Naive thymus-derived CD8-positive, alpha-beta T cell (primary cell): ENCODE results near the gene HEMK1. TPM values are rescaled to one million over a fixed set of nuclear protein-coding genes. Genes with fewer than 3 reads are reported as not detected.

ENCODE experiments used
- ATAC-seq, 2 donors: fragments of 150-1000 bp; cut with Tn5 transposase in 1 of 2; sonication (Bioruptor Pico), chemical (Tn5 transposase) in 1 of 2; 1 replicate in 1 of 2; 2 replicates in 1 of 2; pipeline ENCODE4 v1.10.0; 2021; ENCODE audit warnings: mild to moderate bottlenecking in 2 of 2, moderate library complexity in 2 of 2
- POLR2A ChIA-PET: fragments of 350-600 bp; sonication (Branson Sonifier 250); formaldehyde crosslinking; loops from one replicate; lab custom pipeline; 2021; ENCODE audit warnings: antibody characterized with exemption; lab: Charles Lee
- DNase-seq, 10 donors: peaks; one replicate each; pipeline versions ENCODE4 v3.0.0 to v3.0.0-alpha.2; 2020 to 2022
- H3K27ac Mint-ChIP-seq, 10 donors: one replicate each; pipeline ENCODE4 v1.8.0; 2020 to 2022; ENCODE audit warnings: mild to moderate bottlenecking in 10 of 10, mixed read lengths in 10 of 10, moderate library complexity in 4 of 10, inconsistent platforms in 1 of 10
- H3K27me3 Mint-ChIP-seq, 5 donors: one replicate each; pipeline ENCODE4 v1.8.0; 2021 to 2022; ENCODE audit warnings: mixed read lengths in 5 of 5
- H3K36me3 Mint-ChIP-seq, 3 donors: one replicate each; pipeline ENCODE4 v1.8.0; 2020 to 2022; ENCODE audit warnings: mixed read lengths in 3 of 3, mild to moderate bottlenecking in 2 of 3, inconsistent platforms in 1 of 3
- H3K4me1 Mint-ChIP-seq, 4 donors: one replicate each; pipeline ENCODE4 v1.8.0; 2021 to 2022; ENCODE audit warnings: mixed read lengths in 4 of 4
- H3K4me3 Mint-ChIP-seq, 10 donors: one replicate each; pipeline ENCODE4 v1.8.0; 2020 to 2022; ENCODE audit warnings: mild to moderate bottlenecking in 10 of 10, mixed read lengths in 10 of 10, moderate library complexity in 6 of 10, inconsistent platforms in 1 of 10
- H3K9me3 Mint-ChIP-seq, 9 donors: one replicate each; pipeline ENCODE4 v1.8.0; 2020 to 2022; ENCODE audit warnings: mixed read lengths in 9 of 9, mild to moderate bottlenecking in 3 of 9, inconsistent platforms in 1 of 9, moderate library complexity in 1 of 9
- polyA plus RNA-seq, 3 donors: library from polyadenylated mRNA; unstranded; fragments of 300-500 nt; fragmentation: Illumina TruSeq; gene quantifications; one replicate each; pipeline ENCODE4 v1.2.3, GENCODE V29; 2021
- total RNA-seq, 8 experiments: library from RNA in 2 of 8; stranded (reverse) in 2 of 8; gene quantifications; one replicate each; pipeline ENCODE4 v1.2.3 and lab custom pipeline; 2021 to 2026

Gene HEMK1
- total and polyA plus RNA-seq, 5 experiments from 2014 or later = 20.2 to 67.1 (median 43.1) TPM

DNA sequence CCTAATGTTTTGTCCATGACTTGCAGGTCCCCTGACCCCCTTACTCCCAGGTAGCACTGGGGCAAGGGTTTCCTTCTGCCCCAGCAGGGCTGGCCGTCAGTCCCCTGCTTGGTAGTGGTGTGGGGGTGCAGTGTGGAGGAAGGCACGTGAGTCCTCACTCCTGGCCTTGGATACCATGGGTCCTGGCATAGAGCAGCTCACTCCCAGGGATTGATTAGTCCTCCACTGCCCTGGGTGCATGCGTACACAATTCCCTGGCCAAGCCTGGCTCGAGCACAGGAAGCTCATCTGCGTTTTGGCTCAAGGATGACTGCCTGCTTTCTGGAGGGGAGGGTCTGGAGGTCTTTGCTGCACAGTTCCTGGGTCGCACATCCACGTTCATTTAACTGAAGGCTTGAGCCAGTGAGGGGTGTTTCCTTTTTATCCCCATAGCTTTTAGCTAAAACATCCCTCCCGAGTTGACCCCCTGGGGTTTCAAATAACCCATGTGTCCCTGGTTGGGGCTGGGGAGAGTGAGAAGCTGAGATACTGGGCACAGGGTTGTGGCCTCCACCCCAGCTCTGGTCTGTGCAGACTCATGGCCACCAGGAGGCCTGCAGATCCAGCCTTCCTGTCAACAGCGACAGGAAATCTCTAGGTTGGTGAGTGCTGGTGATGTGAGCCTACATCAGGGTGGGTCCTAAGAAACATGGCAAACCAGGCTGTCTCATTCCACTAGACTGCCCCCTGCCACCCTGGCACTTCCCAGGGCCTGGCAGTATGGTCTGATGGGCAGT, 11.5 kb downstream of the HEMK1 start:
- H3K27ac Mint-ChIP-seq = peak overlapping the region in 7 of 10 donors; percentile 40 to 88 (median 75)
- peak in 1 of 10 donors; percentile 28 for DNase-seq
- H3K4me3 Mint-ChIP-seq = peak overlapping the region in 4 of 10 donors; percentile 9 to 63 (median 21)
- H3K36me3 Mint-ChIP-seq = peaks cover 0 to 31% (median 6%) of the 10 kb centered on the region in 3 donors
- ATAC-seq = peak; percentile 72 to 76
- peaks cover 16 to 65% (median 33%) of the 10 kb centered on the region in 4 donors for H3K4me1 Mint-ChIP-seq
- H3K27me3 Mint-ChIP-seq = no peaks in the 10 kb centered on the region
- POLR2A ChIA-PET = interaction anchor here (0.6 to 18.7 kb wide), 6 partner anchors 9 to 1191 kb away, joined by 3 to 623 read pairs (median 6); partner anchors contain the start of genes CISH and HEMK1
- no peaks in the 10 kb centered on the region for H3K9me3 Mint-ChIP-seq

DNA sequence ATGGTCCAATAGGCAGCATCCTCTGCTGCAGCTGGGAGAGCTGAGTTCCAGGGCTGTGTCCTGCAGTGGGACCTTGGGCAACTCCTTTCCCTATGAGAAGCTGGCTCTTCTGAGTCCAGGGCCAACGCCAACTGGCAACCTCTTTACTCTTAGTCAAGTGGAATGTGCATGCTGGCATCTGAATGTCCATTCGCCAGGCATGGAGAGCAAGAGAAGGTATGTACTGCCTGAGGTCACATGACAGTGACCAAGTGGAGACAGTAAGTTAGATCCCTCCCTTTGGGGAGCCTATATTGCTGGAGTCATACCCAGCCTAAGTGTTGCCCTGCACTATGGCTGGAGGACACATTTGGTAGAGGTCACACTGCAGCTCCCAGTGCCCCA, 12.1 kb downstream of the HEMK1 start:
- POLR2A ChIA-PET = interaction anchor here (0.6 to 18.7 kb wide), 5 partner anchors 8 to 25 kb away, joined by 3 to 623 read pairs (median 10); partner anchors contain the start of genes CISH and HEMK1
- H3K27me3 Mint-ChIP-seq = no peaks in the 10 kb centered on the region
- H3K27ac Mint-ChIP-seq = peak overlapping the region in 8 of 10 donors; percentile 40 to 88 (median 73)
- peak overlapping the region in 3 of 10 donors; percentile 9 to 63 (median 38) for H3K4me3 Mint-ChIP-seq
- DNase-seq (no peak), ATAC-seq (no peak)
- peaks cover 0 to 26% (median 6%) of the 10 kb centered on the region in 3 donors for H3K36me3 Mint-ChIP-seq
- H3K9me3 Mint-ChIP-seq = no peaks in the 10 kb centered on the region
- peaks cover 16 to 59% (median 27%) of the 10 kb centered on the region in 4 donors for H3K4me1 Mint-ChIP-seq

DNA sequence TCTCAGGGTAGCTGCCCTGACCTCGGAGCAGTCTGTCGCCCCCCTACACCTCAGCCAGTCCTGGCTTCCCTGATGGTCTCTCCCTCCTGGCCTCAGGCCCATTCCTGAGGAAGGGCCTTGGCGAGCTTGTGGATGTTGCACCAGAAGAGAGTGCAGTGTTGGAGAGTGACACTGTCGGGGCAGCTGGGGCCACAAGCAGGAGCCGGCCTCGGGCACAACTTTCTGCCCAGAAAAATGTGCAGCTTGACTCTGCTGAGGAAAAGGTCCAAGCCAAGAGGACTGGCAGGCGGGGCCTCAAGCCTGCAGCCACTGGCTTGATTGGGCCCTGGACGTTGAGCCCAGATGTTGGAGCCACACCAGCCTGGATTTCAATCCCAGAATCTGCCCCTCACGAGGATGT, 12.8 kb downstream of the HEMK1 start:
- no peaks in the 10 kb centered on the region for H3K9me3 Mint-ChIP-seq
- peak overlapping the region in 5 of 10 donors; percentile 19 to 85 (median 79) for H3K27ac Mint-ChIP-seq
- ATAC-seq = no peak
- no peaks in the 10 kb centered on the region for H3K27me3 Mint-ChIP-seq
- H3K36me3 Mint-ChIP-seq = peaks cover 0 to 26% (median 6%) of the 10 kb centered on the region in 3 donors
- peaks cover 16 to 58% (median 26%) of the 10 kb centered on the region in 4 donors for H3K4me1 Mint-ChIP-seq
- DNase-seq = no peak
- POLR2A ChIA-PET = interaction anchor here (1.3 to 18.7 kb wide), 2 partner anchors 9 to 24 kb away, joined by 3 to 623 read pairs; partner anchors contain the start of gene CISH
- H3K4me3 Mint-ChIP-seq = peak overlapping the region in 1 of 10 donors; percentile 23

DNA sequence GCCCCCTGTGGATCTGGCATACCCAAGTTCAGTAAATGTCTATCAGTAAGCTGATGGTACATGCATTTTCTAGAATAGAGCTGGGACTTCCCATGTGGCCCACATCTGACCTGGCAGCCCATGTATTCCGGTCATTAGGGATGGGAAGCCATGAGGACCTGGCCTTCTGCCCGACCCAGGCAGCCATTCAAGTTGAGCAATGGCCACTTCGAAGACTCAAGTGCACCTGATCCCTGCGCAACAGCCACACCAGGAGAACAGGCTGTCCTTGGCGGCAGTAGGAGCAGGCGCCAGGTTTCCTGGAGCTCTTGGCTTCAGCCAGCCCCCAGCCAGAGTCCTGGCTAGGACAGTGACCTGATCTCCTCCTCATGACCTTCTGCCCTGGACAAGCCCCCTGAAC, 14.6 kb downstream of the HEMK1 start:
- no peaks in the 10 kb centered on the region for H3K9me3 Mint-ChIP-seq
- H3K36me3 Mint-ChIP-seq = peaks cover 0 to 21% (median 5%) of the 10 kb centered on the region in 3 donors
- ATAC-seq (no peak), DNase-seq (no peak)
- H3K4me3 Mint-ChIP-seq = no peak overlapping the region
- peaks cover 29 to 68% (median 43%) of the 10 kb centered on the region in 4 donors for H3K4me1 Mint-ChIP-seq
- POLR2A ChIA-PET = interaction anchor here (1.3 to 18.7 kb wide), 2 partner anchors 14 to 22 kb away, joined by 3 to 623 read pairs; partner anchors contain the start of genes CISH and HEMK1
- no peaks in the 10 kb centered on the region for H3K27me3 Mint-ChIP-seq
- peak overlapping the region in 5 of 10 donors; percentile 31 to 79 (median 58) for H3K27ac Mint-ChIP-seq

DNA sequence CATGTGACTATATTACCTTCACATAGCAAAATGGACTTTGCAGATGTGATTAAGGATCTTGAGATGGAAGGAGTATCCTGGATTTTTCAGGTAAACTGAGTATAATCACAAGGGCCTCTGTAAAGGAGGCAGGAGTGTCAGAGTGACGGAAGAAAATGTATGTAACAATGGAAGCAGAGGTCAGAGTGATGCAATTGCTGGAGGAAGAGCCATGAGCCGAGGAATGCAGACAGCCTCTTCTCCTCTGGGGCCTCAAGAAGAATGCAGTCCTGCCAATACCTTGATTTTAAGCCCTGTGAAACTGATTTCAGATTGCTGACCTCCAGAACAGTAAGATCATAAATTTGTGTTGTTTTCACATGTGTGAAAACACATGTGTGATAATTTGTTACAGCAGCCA, 15.1 kb downstream of the HEMK1 start:
- DNase-seq (no peak), ATAC-seq (no peak)
- no peaks in the 10 kb centered on the region for H3K9me3 Mint-ChIP-seq
- peaks cover 0 to 17% (median 5%) of the 10 kb centered on the region in 3 donors for H3K36me3 Mint-ChIP-seq
- peaks cover 29 to 69% (median 45%) of the 10 kb centered on the region in 4 donors for H3K4me1 Mint-ChIP-seq
- H3K27ac Mint-ChIP-seq = peak overlapping the region in 7 of 10 donors; percentile 31 to 75 (median 68)
- H3K27me3 Mint-ChIP-seq = no peaks in the 10 kb centered on the region
- POLR2A ChIA-PET = interaction anchor here (18.7 kb wide), 1 partner anchor 22 kb away, joined by 623 read pairs; the partner anchor contains the start of gene CISH
- H3K4me3 Mint-ChIP-seq = no peak overlapping the region

DNA sequence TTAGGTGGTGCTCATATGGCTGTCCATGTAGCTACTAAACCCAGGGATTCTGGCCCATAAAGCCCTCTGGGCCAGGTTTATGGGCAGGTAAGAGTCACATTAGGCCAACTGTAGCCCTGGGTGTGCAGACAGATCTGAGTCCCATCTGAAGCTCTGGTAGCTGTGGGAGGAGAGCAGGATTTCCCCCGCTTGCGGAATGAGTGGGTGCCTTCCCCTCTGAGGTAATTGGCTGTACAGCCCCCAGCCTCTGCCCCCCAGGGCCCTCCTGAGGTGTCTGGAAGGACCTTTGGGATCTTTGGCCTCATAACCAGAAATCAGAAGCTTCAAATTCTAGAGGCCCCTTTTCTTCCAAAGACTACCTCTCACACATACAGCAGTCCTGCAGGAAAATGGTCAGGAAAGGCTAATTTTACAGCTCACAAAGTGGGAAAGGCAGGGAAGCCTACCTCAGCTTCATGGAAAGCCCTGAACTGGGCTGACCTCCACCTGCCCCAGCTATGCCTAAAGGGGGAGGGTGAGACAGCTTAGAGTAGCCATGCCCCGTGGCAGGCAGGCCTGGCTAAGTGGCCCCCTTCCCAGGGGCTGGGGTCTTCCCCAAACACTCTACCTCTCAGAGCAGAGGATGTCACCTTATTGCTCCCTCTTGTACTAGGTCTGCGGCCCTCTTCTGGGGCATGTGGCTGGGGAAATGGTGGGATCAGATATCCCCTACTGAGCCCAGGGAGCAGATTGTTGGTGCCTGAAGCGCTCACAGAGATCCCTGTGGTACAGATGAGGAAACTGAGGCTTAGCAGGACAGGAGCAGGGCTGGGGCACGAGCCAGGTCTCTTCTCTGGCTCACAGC, 16.8 kb downstream of the HEMK1 start:
- Mint-ChIP-seq H3K27ac (peak overlapping the region in 8 of 10 donors; percentile 48 to 90 (median 76)), H3K27me3 (no peaks in the 10 kb centered on the region), H3K36me3 (peaks cover 0 to 9% (median 5%) of the 10 kb centered on the region in 3 donors), H3K4me1 (peaks cover 31 to 73% (median 51%) of the 10 kb centered on the region in 4 donors), H3K9me3 (no peaks in the 10 kb centered on the region), H3K4me3 (no peak overlapping the region)
- no peak for DNase-seq
- no peak for ATAC-seq
- POLR2A ChIA-PET = interaction anchor here (0.8 to 11.1 kb wide), 4 partner anchors 12 to 799 kb away, joined by 3 to 433 read pairs (median 104); partner anchors contain the start of genes C3orf18, CISH, HEMK1 and MANF

DNA sequence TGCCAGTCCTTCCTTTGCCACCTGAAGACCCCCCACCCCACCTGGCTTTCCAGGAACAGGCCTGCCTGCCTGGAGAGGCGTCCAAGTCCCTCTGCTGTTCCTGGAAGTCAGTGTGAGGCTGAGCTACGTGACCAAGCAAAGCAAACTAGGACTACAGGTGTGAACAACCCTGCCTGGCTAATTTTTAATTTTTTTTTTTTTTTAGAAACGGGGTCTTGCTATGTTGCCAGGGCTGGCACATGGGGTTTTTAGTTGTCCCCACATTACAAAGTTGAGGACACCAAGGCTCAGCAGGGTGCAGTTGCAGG, 17.4 kb downstream of the HEMK1 start:
- Mint-ChIP-seq H3K9me3 (no peaks in the 10 kb centered on the region), H3K27ac (peak overlapping the region in 8 of 10 donors; percentile 80 to 90 (median 84)), H3K4me1 (peaks cover 29 to 73% (median 52%) of the 10 kb centered on the region in 4 donors), H3K36me3 (peaks cover 0 to 9% (median 5%) of the 10 kb centered on the region in 3 donors), H3K4me3 (no peak overlapping the region), H3K27me3 (no peaks in the 10 kb centered on the region)
- POLR2A ChIA-PET = interaction anchor here (1.0 to 11.1 kb wide), 3 partner anchors 13 to 798 kb away, joined by 3 to 433 read pairs (median 203); partner anchors contain the start of genes C3orf18, CISH, HEMK1 and MANF
- DNase-seq = no peak
- no peak for ATAC-seq

DNA sequence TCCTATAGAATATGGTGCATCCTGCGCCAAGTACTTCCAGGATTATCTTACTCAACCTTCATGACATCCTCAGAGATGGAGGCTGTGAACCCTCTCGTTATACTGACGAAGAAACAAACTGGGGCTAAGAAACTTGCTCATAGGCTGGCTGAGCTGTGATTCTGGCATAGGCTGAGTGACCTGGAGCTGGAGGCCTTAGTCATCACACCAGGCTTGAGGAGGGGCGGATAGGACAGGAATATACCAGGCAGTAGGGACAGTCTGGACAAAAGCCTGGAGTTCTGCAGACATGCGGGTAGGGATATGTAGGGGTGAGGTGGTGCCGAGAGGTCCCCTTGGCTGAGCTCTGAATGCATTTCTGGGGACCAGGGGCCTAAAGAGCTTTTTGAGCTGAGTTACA, 18.1 kb downstream of the HEMK1 start:
- Mint-ChIP-seq H3K27ac (peak overlapping the region; percentile 84 to 95 (median 90)), H3K4me3 (peak overlapping the region in 6 of 10 donors; percentile 8 to 72 (median 34)), H3K9me3 (no peaks in the 10 kb centered on the region), H3K36me3 (peaks cover 0 to 5% (median 5%) of the 10 kb centered on the region in 3 donors), H3K4me1 (peaks cover 28 to 74% (median 55%) of the 10 kb centered on the region in 4 donors), H3K27me3 (no peaks in the 10 kb centered on the region)
- ATAC-seq (no peak), DNase-seq (no peak)
- POLR2A ChIA-PET = interaction anchor here (0.5 to 11.1 kb wide), 4 partner anchors 13 to 798 kb away, joined by 3 to 433 read pairs (median 104); partner anchors contain the start of genes C3orf18, CISH, HEMK1 and MANF

DNA sequence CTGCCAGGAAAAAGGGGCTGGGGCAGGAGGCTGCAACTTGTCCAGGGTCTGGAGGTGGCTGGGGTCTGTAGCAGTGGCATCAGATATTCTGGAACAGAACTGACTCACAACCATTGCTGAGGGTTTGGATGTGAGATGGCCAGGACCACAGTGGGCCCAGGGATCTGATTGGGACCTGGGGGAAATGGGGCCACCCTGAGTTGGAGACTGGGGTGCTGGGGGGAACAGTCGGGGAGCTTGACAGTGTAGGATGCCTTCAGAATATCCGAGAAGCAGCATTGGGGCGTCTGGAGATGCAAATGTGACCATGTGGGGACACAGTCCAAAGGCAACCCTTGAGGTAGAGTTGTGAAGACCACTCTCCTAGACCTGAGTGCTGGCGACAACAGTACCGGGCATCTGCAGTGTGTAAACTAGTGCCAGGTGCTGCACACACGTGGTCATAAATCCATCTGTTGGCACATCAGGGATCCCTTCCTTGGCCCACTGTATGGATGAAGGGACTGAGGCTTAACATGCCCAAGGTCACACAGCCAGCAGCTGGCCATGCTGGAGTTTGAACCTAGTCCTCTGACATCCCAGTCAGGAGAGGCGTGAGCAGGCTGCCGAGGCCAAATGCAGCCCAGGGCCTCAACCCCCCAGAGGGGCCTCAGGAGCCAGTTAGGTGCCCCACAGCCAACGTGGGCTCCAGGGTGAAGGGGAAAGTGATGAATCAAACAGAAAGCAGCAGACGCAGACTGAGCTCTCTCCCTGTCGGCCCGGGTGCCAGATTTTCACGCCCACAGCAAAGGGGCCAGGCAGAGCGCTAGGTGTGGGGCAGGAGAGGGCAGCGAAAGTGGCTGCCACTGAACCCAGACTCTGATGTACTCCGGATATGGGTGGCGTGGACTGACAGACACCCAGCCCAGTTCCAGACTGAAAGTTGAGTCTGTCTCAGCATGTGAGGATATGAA, 18.8 kb downstream of the HEMK1 start:
- peaks cover 0 to 5% (median 5%) of the 10 kb centered on the region in 3 donors for H3K36me3 Mint-ChIP-seq
- H3K27ac Mint-ChIP-seq = peak overlapping the region; percentile 84 to 95 (median 90)
- ATAC-seq (peak; percentile 32 to 38), DNase-seq (peak in 4 of 10 donors; percentile 29 to 61 (median 38))
- H3K9me3 Mint-ChIP-seq = no peaks in the 10 kb centered on the region
- H3K4me3 Mint-ChIP-seq = peak overlapping the region; percentile 9 to 72 (median 46)
- POLR2A ChIA-PET = interaction anchor here (0.5 to 11.1 kb wide), 4 partner anchors 14 to 526 kb away, joined by 3 to 433 read pairs (median 104); partner anchors contain the start of genes C3orf18, CISH, HEMK1 and MAPKAPK3
- H3K27me3 Mint-ChIP-seq = no peaks in the 10 kb centered on the region
- H3K4me1 Mint-ChIP-seq = peaks cover 34 to 77% (median 62%) of the 10 kb centered on the region in 4 donors

DNA sequence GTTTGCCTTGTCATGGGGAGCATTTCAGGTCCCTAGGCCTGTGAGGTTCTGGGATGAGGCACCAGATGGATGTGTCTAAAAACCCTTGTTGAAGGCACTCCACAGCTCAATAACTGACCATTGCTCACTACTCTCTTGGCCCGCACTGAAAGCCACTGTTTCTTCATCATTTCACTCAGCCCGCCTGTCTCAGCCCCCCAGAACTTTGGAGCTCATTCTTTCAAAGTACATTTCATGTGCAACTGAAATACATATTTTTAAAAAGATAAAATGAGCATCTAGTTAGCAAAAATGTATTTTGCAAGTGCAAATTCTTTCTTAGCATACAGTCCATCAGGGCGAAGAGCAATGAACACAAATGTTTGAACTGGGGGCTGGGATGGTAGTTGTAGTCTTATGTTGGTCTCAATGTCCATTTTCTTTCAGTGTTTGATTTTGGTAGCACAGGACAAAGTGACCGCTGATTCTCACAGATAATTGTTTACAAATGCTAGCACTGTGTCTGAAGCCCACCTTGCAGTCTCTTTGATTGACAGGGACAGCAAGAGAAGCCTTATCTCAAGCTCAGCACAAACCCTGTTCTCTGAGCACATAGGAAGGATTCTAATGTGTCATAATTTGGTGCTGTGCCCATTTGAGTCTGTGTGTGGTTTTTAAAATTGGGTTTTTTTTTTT, 19.6 kb downstream of the HEMK1 start:
- Mint-ChIP-seq H3K36me3 (peaks cover 0 to 5% (median 5%) of the 10 kb centered on the region in 3 donors), H3K4me3 (peak overlapping the region in 8 of 10 donors; percentile 9 to 66 (median 48)), H3K27ac (peak overlapping the region; percentile 32 to 95 (median 88)), H3K9me3 (no peaks in the 10 kb centered on the region), H3K4me1 (peaks cover 33 to 81% (median 66%) of the 10 kb centered on the region in 4 donors), H3K27me3 (no peaks in the 10 kb centered on the region)
- DNase-seq (no peak), ATAC-seq (no peak)
- POLR2A ChIA-PET = interaction anchor here (0.5 to 11.1 kb wide), 4 partner anchors 15 to 526 kb away, joined by 3 to 433 read pairs (median 104); partner anchors contain the start of genes C3orf18, CISH, HEMK1 and MAPKAPK3
